IMR-90 (cell line): ENCODE data around the gene NEK2. TPM values are rescaled to one million over a fixed set of nuclear protein-coding genes. Genes with fewer than 3 reads are reported as not detected.

ENCODE experiments used
- ATAC-seq: fragments of 200-7000 bp; cut with Tn5 transposase; 2 replicates; pipeline ENCODE4 v1.9.1; 2020; ENCODE audit warnings: low read depth, mild to moderate bottlenecking, moderate library complexity
- BruUV-seq: library from RNA; stranded (reverse); fragments of 400-500 nt; replicated peaks from 2 replicates; lab custom pipeline; 2021; lab: Mats Ljungman, UMichigan
- CTCF ChIA-PET: fragments of 300-600 bp; formaldehyde crosslinking; extraction: SDS; loops from one replicate; lab custom pipeline; 2021; ENCODE audit warnings: antibody characterized with exemption; lab: Yijun Ruan, JAX
- POLR2A ChIA-PET: fragments of 300-600 bp; sonication (Branson Sonifier 250); formaldehyde crosslinking; loops from one replicate; lab custom pipeline; 2022; ENCODE audit warnings: antibody characterized with exemption; ENCODE audit not compliant: unreplicated experiment; lab: Charles Lee
- DNase-seq: peaks from one replicate; pipeline ENCODE4 v3.0.0; 2013
- H2AFZ ChIP-seq: replicated peaks from 2 replicates; pipeline ENCODE3; 2013; ENCODE audit warnings: low read length, mild to moderate bottlenecking; ENCODE audit not compliant: poor library complexity
- H2AK5ac ChIP-seq: 2 replicates; pipeline ENCODE4 v1.6.1; 2013; ENCODE audit warnings: low read depth, low read length, inconsistent platforms
- H2AK9ac ChIP-seq: replicated peaks from 2 replicates; pipeline ENCODE3; 2013; ENCODE audit warnings: mild to moderate bottlenecking, low read depth, low read length, moderate library complexity; ENCODE audit not compliant: poor library complexity
- H2BK120ac ChIP-seq: 2 replicates; pipeline ENCODE4 v1.6.1; 2013; ENCODE audit warnings: low read depth, low read length, inconsistent platforms
- H2BK15ac ChIP-seq: 3 replicates; pipeline ENCODE4 v1.6.1; 2013; ENCODE audit warnings: low read depth, low read length, inconsistent platforms
- H2BK20ac ChIP-seq: 2 replicates; pipeline ENCODE4 v1.6.1; 2013; ENCODE audit warnings: low read depth, mild to moderate bottlenecking, inconsistent platforms, low read length, moderate library complexity
- H2BK5ac ChIP-seq: 2 replicates; pipeline ENCODE4 v1.6.1; 2013; ENCODE audit warnings: mild to moderate bottlenecking, low read depth, low read length, inconsistent platforms; ENCODE audit not compliant: poor library complexity, severe bottlenecking
- H3K14ac ChIP-seq: replicated peaks from 2 replicates; pipeline ENCODE4 v1.6.1; 2013; ENCODE audit warnings: low read depth, low read length, inconsistent platforms
- H3K18ac ChIP-seq: 2 replicates; pipeline ENCODE4 v1.6.1; 2013; ENCODE audit warnings: low read depth, low read length, control low read depth
- H3K23ac ChIP-seq: 2 replicates; pipeline ENCODE4 v1.6.1; 2013; ENCODE audit warnings: low read depth, low read length, inconsistent platforms
- H3K27ac ChIP-seq: 2 replicates; pipeline ENCODE4 v1.5.1; 2013; ENCODE audit warnings: mild to moderate bottlenecking, control low read depth, low read length; ENCODE audit not compliant: insufficient read depth
- H3K27me3 ChIP-seq: 2 replicates; pipeline ENCODE4 v1.6.1; 2013; ENCODE audit warnings: low read length; ENCODE audit not compliant: control insufficient read depth, insufficient read depth
- H3K36me3 ChIP-seq: 2 replicates; pipeline ENCODE4 v1.6.1; 2013; ENCODE audit warnings: low read length, mixed read lengths; ENCODE audit not compliant: control insufficient read depth, insufficient read depth
- H3K4ac ChIP-seq: 2 replicates; pipeline ENCODE4 v1.6.1; 2013; ENCODE audit warnings: low read depth, low read length, inconsistent platforms
- H3K4me1 ChIP-seq: 2 replicates; pipeline ENCODE4 v1.6.1; 2013; ENCODE audit warnings: low read length, mixed read lengths; ENCODE audit not compliant: control insufficient read depth, insufficient read depth
- H3K4me2 ChIP-seq: 2 replicates; pipeline ENCODE4 v1.6.1; 2013; ENCODE audit warnings: low read depth, mild to moderate bottlenecking, control low read depth, low read length, moderate library complexity
- H3K4me3 ChIP-seq: 2 replicates; pipeline ENCODE4 v1.5.1; 2013; ENCODE audit warnings: low read depth, mild to moderate bottlenecking, control low read depth, low read length, moderate library complexity; ENCODE audit not compliant: insufficient read depth
- H3K56ac ChIP-seq: 2 replicates; pipeline ENCODE4 v1.6.1; 2013; ENCODE audit warnings: low read length, inconsistent platforms; ENCODE audit not compliant: insufficient read depth; ENCODE audit errors: extremely low read depth
- H3K79me1 ChIP-seq, 2 experiments: 2 replicates each; pipeline ENCODE4 v1.6.1; 2013; ENCODE audit warnings: low read length in 2 of 2, inconsistent platforms in 1 of 2, low read depth in 1 of 2
- H3K9ac ChIP-seq: 2 replicates; pipeline ENCODE4 v1.6.1; 2013; ENCODE audit warnings: low read depth, low read length, control low read depth
- H3K9me1 ChIP-seq: 2 replicates; pipeline ENCODE4 v1.6.1; 2013; ENCODE audit warnings: low read length, inconsistent platforms; ENCODE audit not compliant: insufficient read depth
- H3K9me3 ChIP-seq: 2 replicates; pipeline ENCODE4 v1.6.1; 2013; ENCODE audit warnings: low read length; ENCODE audit not compliant: control insufficient read depth, insufficient read depth
- H4K20me1 ChIP-seq: 2 replicates; pipeline ENCODE4 v1.6.1; 2013; ENCODE audit warnings: low read length, inconsistent platforms; ENCODE audit not compliant: insufficient read depth
- H4K5ac ChIP-seq: 2 replicates; pipeline ENCODE4 v1.6.1; 2013; ENCODE audit warnings: mild to moderate bottlenecking, low read depth, low read length, control low read depth
- H4K8ac ChIP-seq, 2 experiments: 2 replicates each; pipeline ENCODE4 v1.6.1; 2013; ENCODE audit warnings: low read depth in 2 of 2, low read length in 2 of 2, control low read depth in 1 of 2, inconsistent platforms in 1 of 2
- H4K91ac ChIP-seq: 2 replicates; pipeline ENCODE4 v1.6.1; 2013; ENCODE audit warnings: low read depth, low read length, inconsistent platforms; ENCODE audit not compliant: insufficient read depth
- MXI1 ChIP-seq: IDR thresholded peaks from 2 replicates; pipeline ENCODE4 v1.6.1; 2012; ENCODE audit warnings: low read depth, mild to moderate bottlenecking, low read length, moderate library complexity, borderline replicate concordance
- WGBS, 2 experiments: methylation state at CpG; one replicate each; pipeline versions ENCODE4 v1.1.5 to v1.1.7; 2013; ENCODE audit warnings: missing lambda C conversion rate in 2 of 2; ENCODE audit not compliant: insufficient read length in 1 of 2; ENCODE audit errors: extremely low coverage in 2 of 2; 5-methylcytosine and 5-hydroxymethylcytosine counted together
- dilution Hi-C: fragments of 300-500 bp; cut with HindIII; formaldehyde crosslinking; loops from one replicate; pipeline ENCODE4 v1.14.3; 2018; ENCODE audit warnings: low sequenced_read_pairs; ENCODE audit not compliant: unreplicated experiment
- in situ Hi-C: fragments of 300-500 bp; cut with MboI; formaldehyde crosslinking; loops from 3 replicates; pipeline ENCODE4 v1.14.3; 2019; ENCODE audit warnings: low sequenced_read_pairs, inconsistent platforms, mixed read lengths
- intact Hi-C: fragments of 100-400 bp; cut with micrococcal nuclease; formaldehyde crosslinking; loops from 2 replicates; pipeline ENCODE4 v1.10.0; 2022
- polyA plus RNA-seq, 3 experiments: library from polyadenylated mRNA; depleted of rRNA; stranded (reverse); fragments of >200 nt; gene quantifications; 2 replicates each; pipeline ENCODE4 v1.2.3, GENCODE V29; 2012; ENCODE audit warnings: low replicate concordance in 1 of 3
- total RNA-seq: library from RNA; depleted of rRNA; stranded (reverse); fragments of >200 nt; gene quantifications from 2 replicates; pipeline ENCODE4 v1.2.3, GENCODE V29; 2012

NEK2 gene
- total and polyA plus RNA-seq, 2 of the 4 experiments (the other 2 are of a cell fraction): 9.9 to 26.0 TPM

GRCh38 chr1:211616231-211616964 lies 59.0 kb downstream of the NEK2 start:
- Histone ChIP-seq H3K4me3 (no peak overlapping the region), H3K14ac (peak overlapping the region; percentile 86), H2BK15ac (peak overlapping the region; percentile 66; the same call in 1 of the 3 replicates), H3K9me1 (peaks cover 16% of the 10 kb centered on the region), H2BK20ac (peak overlapping the region; percentile 73; the same call in 1 of the 2 replicates), H3K4me1 (peaks cover 8% of the 10 kb centered on the region), H4K5ac (peak overlapping the region; percentile 82), H3K4me2 (no peak overlapping the region), H3K9ac (no peak overlapping the region), H4K20me1 (no peaks in the 10 kb centered on the region), H3K27ac (peak overlapping the region; percentile 9; the same call in 1 of the 2 replicates), H3K18ac (no peak overlapping the region; the same call in 1 of the 2 replicates), H3K27me3 (no peaks in the 10 kb centered on the region), H3K23ac (no peak overlapping the region), H3K79me1 (no peaks in the 10 kb centered on the region), H3K56ac (no peak overlapping the region), H2AFZ (peak overlapping the region; percentile 83), H4K91ac (peak overlapping the region; percentile 41; the same call in 1 of the 2 replicates), H2AK9ac (peak overlapping the region; percentile 51), H4K8ac (peak overlapping the region; percentile 76 to 77; a peak in 3 of 4 replicates), H2BK5ac (no peak overlapping the region), H2AK5ac (peak overlapping the region; percentile 46; the same call in 1 of the 2 replicates), H3K4ac (peak overlapping the region; percentile 16; the same call in 1 of the 2 replicates), H2BK120ac (peak overlapping the region; percentile 55), H3K36me3 (no peaks in the 10 kb centered on the region), H3K9me3 (no peaks in the 10 kb centered on the region)
- in situ Hi-C loops: no loop called here
- dilution Hi-C loops: no loop called here
- intact Hi-C loops: no loop called here
- WGBS, 2 experiments: 43% methylated on average over 4 of the region's 13 CpGs; no CpG with 5 or more reads in 1 of the 2 experiments
- BruUV-seq: no TSS peak
- DNase-seq: no peak
- POLR2A ChIA-PET: no interaction called here
- ATAC-seq: no peak
- TF ChIP-seq MXI1: no peak
- CTCF ChIA-PET: no interaction called here
